ENCODE results near the gene RAB3GAP1.

The RAB3GAP1 gene

DNA sequence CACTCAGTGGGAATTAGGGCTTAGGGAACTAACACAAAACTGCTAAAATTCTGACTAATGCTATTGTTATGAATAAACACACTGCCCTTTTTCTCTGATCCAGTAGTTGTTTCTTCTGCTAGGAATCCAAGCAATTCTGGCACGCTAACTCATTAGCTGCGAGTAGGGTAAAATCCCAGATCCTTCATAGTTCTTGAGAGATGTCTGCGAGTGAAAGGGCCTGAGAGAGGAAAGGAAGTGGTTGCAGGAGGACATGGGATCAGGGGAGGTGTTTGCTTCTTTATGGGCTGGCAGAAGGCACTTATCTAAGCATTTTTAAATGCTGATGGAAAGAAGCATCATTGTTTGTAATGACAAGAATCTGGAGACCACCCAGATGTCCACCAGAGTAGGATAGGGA lies 14.3 kb upstream of the RAB3GAP1 start:
- ChIA-PET POLR2A (no interaction called here), CTCF (interaction anchor here (1.2 to 2.5 kb wide), 2 partner anchors 16 to 672 kb away, joined by 3 to 7 read pairs; no protein-coding TSS in a partner anchor)
- no peak for DNase-seq (ENCODE audit: extremely low spot score)
- TF ChIP-seq, protein P1, sequence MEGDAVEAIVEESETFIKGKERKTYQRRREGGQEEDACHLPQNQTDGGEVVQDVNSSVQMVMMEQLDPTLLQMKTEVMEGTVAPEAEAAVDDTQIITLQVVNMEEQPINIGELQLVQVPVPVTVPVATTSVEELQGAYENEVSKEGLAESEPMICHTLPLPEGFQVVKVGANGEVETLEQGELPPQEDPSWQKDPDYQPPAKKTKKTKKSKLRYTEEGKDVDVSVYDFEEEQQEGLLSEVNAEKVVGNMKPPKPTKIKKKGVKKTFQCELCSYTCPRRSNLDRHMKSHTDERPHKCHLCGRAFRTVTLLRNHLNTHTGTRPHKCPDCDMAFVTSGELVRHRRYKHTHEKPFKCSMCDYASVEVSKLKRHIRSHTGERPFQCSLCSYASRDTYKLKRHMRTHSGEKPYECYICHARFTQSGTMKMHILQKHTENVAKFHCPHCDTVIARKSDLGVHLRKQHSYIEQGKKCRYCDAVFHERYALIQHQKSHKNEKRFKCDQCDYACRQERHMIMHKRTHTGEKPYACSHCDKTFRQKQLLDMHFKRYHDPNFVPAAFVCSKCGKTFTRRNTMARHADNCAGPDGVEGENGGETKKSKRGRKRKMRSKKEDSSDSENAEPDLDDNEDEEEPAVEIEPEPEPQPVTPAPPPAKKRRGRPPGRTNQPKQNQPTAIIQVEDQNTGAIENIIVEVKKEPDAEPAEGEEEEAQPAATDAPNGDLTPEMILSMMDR (IDR thresholded peaks at IDR 0.05; ENCODE audit: control extremely low read depth, extremely low read depth, low read depth, missing control alignments), result no peak

DNA sequence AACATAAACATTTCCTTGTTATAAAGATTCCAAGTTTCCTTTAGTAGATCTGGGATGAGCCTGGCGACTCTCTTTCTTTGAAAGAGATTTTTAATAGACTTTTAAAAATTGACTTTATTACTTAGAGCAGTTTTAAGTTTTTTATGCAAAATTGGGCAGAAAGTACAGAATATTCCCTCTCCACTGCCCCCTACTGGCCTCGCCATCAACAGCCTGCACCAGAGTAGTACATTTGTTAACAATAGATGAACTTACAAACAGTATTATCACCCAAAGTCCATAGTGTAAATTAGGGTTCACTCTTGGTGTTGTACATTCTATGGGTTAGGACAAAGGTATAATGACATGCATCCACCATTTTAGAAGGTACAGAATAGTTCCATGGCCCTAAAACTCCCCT lies 8.7 kb upstream of the RAB3GAP1 start:
- POLR2A ChIA-PET, result no interaction called here
- CTCF ChIA-PET, result interaction anchor here (0.7 to 1.5 kb wide), 5 partner anchors 8 to 39 kb away, joined by 3 to 8 read pairs (median 3); partner anchors contain the start of gene RAB3GAP1
- TF ChIP-seq, protein P1 (IDR thresholded peaks at IDR 0.05; ENCODE audit: control extremely low read depth, extremely low read depth, low read depth, missing control alignments), result peak; percentile 31
- no peak for DNase-seq (ENCODE audit: extremely low spot score)

DNA sequence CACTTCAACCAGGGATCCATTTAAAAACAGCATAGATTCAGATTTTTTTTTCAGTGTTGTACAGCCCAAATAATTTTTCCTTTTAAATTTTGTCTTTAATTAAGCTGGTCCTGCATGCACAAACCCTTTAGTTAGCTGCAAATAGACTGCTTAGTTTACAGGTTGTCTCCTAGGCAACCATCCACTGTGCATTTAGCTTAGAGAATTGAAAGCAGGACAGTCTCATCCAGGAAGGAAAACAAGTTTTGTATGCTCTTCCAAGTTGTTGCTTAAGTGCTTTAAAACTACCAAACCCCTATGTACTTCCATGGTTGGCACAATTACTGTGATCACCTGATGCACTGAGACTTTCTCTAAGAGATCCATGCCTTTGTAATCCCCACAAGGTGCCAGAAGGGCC lies 4.8 kb upstream of the RAB3GAP1 start, which contains the start of gene MAP3K19:
Gene MAP3K19, minus strand, starts transcription at position 148 of the 400 bp plus-strand sequence. CDS start 22,800 bp downstream, outside the sequence.
- CTCF ChIA-PET, result interaction anchor here (1.0 kb wide), 1 partner anchor 19 kb away, joined by 3 read pairs; no protein-coding TSS in a partner anchor
- no peak for DNase-seq (ENCODE audit: extremely low spot score)

DNA sequence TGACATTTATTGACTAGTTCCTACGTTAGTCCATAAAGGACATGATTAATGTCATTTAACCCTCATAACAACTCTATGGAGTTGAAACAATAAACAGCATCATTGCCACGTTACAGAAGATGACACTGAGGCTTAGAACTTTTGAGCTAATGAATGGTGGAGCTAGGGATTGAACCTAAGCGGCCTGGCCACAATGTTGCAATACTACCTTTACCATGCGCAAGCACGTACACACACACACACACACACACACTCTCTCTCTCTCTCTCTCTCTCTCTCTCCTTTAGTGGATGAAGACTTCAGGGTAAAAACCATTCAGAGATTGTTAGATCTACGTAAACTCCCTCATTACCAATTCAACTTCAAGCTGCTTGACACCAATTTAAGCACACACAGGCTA lies 4.0 kb upstream of the RAB3GAP1 start:
- ChIA-PET POLR2A (interaction anchor here (0.6 kb wide), 1 partner anchor 9 kb away, joined by 3 read pairs; no protein-coding TSS in a partner anchor), CTCF (interaction anchor here (1.0 to 1.7 kb wide), 3 partner anchors 11 to 43 kb away, joined by 3 to 6 read pairs (median 3); no protein-coding TSS in a partner anchor)
- TF ChIP-seq, protein P1 (IDR thresholded peaks at IDR 0.05; ENCODE audit: control extremely low read depth, extremely low read depth, low read depth, missing control alignments), result no peak
- no peak for DNase-seq (ENCODE audit: extremely low spot score)

More for the DNA sequence above, 4.8 kb upstream of the RAB3GAP1 start, which contains the start of gene MAP3K19:
- POLR2A ChIA-PET, result no interaction called here
- TF ChIP-seq, protein P1 (IDR thresholded peaks at IDR 0.05; ENCODE audit: control extremely low read depth, extremely low read depth, low read depth, missing control alignments), result no peak

DNA sequence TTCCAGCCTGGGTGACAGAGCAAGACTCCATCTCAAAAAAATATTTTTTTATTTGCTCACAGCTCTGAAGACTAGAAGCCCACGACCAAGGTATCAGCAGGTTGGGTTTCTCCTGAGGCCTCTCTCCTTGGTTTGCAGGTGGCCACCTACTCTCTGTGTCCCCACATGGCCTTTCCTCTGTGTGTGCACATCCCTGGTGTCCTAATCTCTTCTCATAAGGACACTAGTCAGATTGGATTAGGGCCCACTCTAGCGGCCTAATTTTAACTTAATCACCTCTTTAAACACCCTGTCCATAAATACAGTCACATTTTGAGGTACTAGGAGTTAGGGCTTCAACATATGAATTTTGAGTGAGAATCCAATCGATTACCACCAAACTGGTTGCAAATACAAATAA lies 2.0 kb upstream of the RAB3GAP1 start:
- ChIA-PET CTCF (interaction anchor here (1.6 to 2.1 kb wide), 2 partner anchors 8 to 9 kb away, joined by 3 to 5 read pairs; no protein-coding TSS in a partner anchor), POLR2A (no interaction called here)
- TF ChIP-seq, protein P1 (IDR thresholded peaks at IDR 0.05; ENCODE audit: control extremely low read depth, extremely low read depth, low read depth, missing control alignments), result no peak
- no peak for DNase-seq (ENCODE audit: extremely low spot score)

DNA sequence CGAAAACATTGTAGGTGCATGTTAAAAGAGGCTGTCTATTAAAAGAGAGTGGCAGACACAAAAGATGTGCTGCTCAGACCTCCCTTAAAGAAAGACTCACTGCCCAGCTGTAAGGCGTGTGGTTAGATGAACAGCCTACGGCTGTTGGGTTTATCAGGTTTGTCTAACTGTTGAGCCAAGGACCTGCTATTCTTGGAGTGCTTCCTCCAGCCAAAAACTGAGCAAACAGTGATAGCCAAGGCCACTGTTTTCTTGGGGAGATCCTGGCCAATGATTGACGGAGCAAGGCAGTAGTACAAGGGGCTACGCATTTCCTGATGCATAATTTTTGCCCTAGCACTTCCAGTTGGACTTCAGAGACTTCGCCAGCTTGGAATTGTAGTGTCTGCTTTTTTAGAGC lies 1.4 kb upstream of the RAB3GAP1 start:
- TF ChIP-seq, protein P1 (IDR thresholded peaks at IDR 0.05; ENCODE audit: control extremely low read depth, extremely low read depth, low read depth, missing control alignments), result no peak
- CTCF ChIA-PET, result interaction anchor here (1.2 to 2.1 kb wide), 4 partner anchors 8 to 659 kb away, joined by 3 to 5 read pairs (median 3); no protein-coding TSS in a partner anchor
- DNase-seq (ENCODE audit: extremely low spot score), result no peak
- POLR2A ChIA-PET, result no interaction called here

Measured in GM10248 (cell line).